ENCODE data around the gene LRRC42.
"Not testable (repeated sequence)": the region's sequence is repeated elsewhere in the genome, so short reads cannot be mapped to it uniquely, and the experiment has no call there.

Gene LRRC42

GRCh38 chr1:53966794-53967193 lies 20.6 kb downstream of the LRRC42 start:
- no peak for TF ChIP-seq CTCF (conservative IDR thresholded peaks at IDR 0.05; ENCODE audit: control insufficient read depth, insufficient read depth, low read depth, low read length)
- no peak overlapping the region for H3K4me3 ChIP-seq (ENCODE audit: control insufficient read depth, low read depth, low read length)
- DNase-seq (ENCODE audit: low read depth): no peak

- TF ChIP-seq CTCF (conservative IDR thresholded peaks at IDR 0.05; ENCODE audit: control insufficient read depth, insufficient read depth, low read depth, low read length): no peak
- DNase-seq (ENCODE audit: low read depth): no peak
- H3K4me3 ChIP-seq (ENCODE audit: control insufficient read depth, low read depth, low read length): no peak overlapping the region
Observed at GRCh38 chr1:53967409-53968124, 21.4 kb downstream of the LRRC42 start.

GRCh38 chr1:53968125-53968513 lies 22.0 kb downstream of the LRRC42 start:
- TF ChIP-seq CTCF (conservative IDR thresholded peaks at IDR 0.05; ENCODE audit: control insufficient read depth, insufficient read depth, low read depth, low read length): no peak
- H3K4me3 ChIP-seq (ENCODE audit: control insufficient read depth, low read depth, low read length): no peak overlapping the region
- no peak for DNase-seq (ENCODE audit: low read depth)

DNA sequence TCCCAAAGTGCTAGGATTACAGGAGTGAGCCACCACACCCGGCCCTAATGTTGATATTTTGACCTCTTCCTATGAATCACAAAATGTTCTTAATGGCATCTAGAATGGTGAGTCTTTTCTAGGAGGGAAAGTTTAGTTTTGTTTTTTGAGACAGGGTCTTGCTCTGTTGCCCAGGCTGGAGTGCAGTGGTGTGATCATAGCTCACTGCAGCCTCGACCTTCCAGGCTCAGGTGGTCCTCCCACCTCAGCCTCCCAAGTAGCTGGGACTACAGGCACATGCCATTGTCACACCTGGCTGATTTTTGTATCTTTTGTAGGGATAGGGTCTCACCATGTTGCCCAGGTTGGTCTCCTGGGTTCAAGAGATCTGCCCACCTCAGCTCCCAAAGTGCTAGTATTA lies 23.2 kb downstream of the LRRC42 start:
- DNase-seq (ENCODE audit: low read depth): not testable (repeated sequence)

DNA sequence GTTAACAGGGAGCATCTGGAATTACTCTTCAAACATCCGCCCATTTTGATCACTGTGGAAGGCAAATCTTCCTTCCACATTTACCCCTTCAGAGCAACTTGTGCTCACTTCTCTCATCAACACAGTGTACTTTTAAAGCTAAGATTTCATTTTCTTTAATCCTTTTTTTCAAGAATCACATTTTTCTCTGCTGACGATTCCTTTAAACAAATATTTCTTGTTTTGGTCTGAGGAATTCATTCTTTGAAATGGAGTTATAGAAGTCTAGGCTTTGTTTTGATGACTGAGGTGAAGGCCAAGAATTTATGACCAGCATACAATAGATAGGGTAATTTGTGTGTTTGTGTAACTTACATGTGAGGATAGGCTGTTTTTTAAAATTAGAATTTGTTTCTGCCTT lies 25.6 kb downstream of the LRRC42 start:
- no peak for TF ChIP-seq CTCF (conservative IDR thresholded peaks at IDR 0.05; ENCODE audit: control insufficient read depth, insufficient read depth, low read depth, low read length)
- no peak for DNase-seq (ENCODE audit: low read depth)
- no peak overlapping the region for H3K4me3 ChIP-seq (ENCODE audit: control insufficient read depth, low read depth, low read length)

More for the DNA sequence above, 23.2 kb downstream of the LRRC42 start:
- not testable (repeated sequence) for H3K4me3 ChIP-seq (ENCODE audit: control insufficient read depth, low read depth, low read length)

DNA sequence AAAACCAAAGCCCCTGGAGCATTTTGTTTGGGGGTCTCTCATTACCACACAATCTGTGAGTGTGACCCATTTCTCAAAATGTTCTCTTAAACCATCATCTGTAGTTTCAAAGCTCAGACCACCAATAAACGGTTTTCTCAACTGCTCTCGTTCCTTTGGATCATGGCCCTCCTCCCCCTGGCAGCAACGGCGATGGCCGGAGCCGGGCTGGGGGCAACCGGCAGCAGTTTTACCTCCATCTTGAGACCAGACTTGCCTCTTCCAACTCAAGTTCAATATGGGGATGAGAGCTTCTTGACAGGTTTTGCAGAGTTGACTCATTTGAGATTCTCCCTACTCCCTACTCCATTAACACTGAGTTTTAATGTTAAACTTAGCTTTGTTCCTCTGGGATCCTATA lies 29.7 kb downstream of the LRRC42 start:
- H3K4me3 ChIP-seq (ENCODE audit: control insufficient read depth, low read depth, low read length): no peak overlapping the region
- TF ChIP-seq CTCF (conservative IDR thresholded peaks at IDR 0.05; ENCODE audit: control insufficient read depth, insufficient read depth, low read depth, low read length): no peak
- DNase-seq (ENCODE audit: low read depth): no peak

DNA sequence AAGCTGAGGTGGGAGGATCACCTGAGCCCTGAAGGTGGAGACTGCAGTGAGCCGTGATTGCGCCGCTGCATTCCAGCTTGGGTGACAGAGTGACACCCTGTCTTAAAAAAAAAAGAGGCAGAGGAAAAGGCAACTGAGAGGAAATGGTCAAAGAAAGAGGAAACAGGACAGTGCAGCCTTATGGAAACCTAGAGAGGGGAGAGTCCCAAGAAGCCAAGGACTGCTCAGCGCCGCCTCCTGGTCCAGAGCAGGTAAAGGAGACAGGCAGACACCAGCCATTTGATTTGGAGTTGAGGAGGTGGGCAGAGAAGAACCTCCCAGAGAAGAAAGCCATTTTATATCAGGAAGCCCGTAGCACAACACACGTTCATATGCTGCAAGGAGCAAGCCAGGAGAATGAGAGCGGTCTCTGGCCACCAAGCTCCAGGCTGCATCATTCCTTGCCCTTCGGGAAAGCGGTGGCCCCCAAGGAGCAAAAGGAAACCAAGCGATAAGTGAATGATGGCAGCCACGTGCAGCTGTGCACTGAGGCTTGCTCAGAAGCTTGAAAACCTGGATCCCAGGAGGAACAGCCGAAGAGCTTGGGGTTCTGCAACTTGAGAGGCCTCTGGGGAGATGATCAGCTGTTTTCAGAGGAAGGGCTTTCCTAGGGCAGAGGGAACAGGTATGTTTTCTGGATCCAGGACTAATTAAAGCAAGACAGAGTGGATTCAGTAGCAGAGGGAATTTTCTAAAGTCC lies 33.7 kb downstream of the LRRC42 start:
- H3K4me3 ChIP-seq (ENCODE audit: control insufficient read depth, low read depth, low read length): no peak overlapping the region
- TF ChIP-seq CTCF (conservative IDR thresholded peaks at IDR 0.05; ENCODE audit: control insufficient read depth, insufficient read depth, low read depth, low read length): no peak
- DNase-seq (ENCODE audit: low read depth): no peak

Measured in fibroblast of mammary gland (primary cell).